GM21723 (cell line): ENCODE measurements around the gene SIVA1.

Source experiments
- ATAC-seq: cut with Tn5 transposase; IDR thresholded peaks from one replicate; pipeline ENCODE4 v1.9.1; 2021; ENCODE audit warnings: mild to moderate bottlenecking, moderate library complexity; ENCODE audit not compliant: unreplicated experiment

Gene SIVA1

GRCh38 chr14:104769324-104770071 is 16.6 kb downstream of the SIVA1 start:
- no peak for ATAC-seq

- ATAC-seq, result no peak
Observed at GRCh38 chr14:104770072-104770579, 17.2 kb downstream of the SIVA1 start.

- no peak for ATAC-seq
Observed at GRCh38 chr14:104770851-104771272, 17.9 kb downstream of the SIVA1 start.

GRCh38 chr14:104771374-104771773 is 18.4 kb downstream of the SIVA1 start:
- no peak for ATAC-seq

GRCh38 chr14:104771918-104772706 is 19.2 kb downstream of the SIVA1 start:
- no peak for ATAC-seq

- ATAC-seq, result no peak
Observed at GRCh38 chr14:104772707-104773504, 20.0 kb downstream of the SIVA1 start.

- ATAC-seq, result no peak
Observed at GRCh38 chr14:104773505-104774452, 20.8 kb downstream of the SIVA1 start.

- ATAC-seq, result no peak
Observed at GRCh38 chr14:104774453-104775072, 21.6 kb downstream of the SIVA1 start.

- no peak for ATAC-seq
Observed at GRCh38 chr14:104775073-104775489, 22.1 kb downstream of the SIVA1 start.

- no peak for ATAC-seq
Observed at GRCh38 chr14:104776481-104776880, 23.5 kb downstream of the SIVA1 start.

- ATAC-seq, result no peak
Observed at GRCh38 chr14:104776961-104777807, 24.2 kb downstream of the SIVA1 start.

- ATAC-seq, result no peak
Observed at GRCh38 chr14:104777808-104778249, 24.9 kb downstream of the SIVA1 start.

GRCh38 chr14:104778694-104779331 is 25.9 kb downstream of the SIVA1 start:
- no peak for ATAC-seq

- ATAC-seq, result no peak
Observed at GRCh38 chr14:104779776-104780512, 27.0 kb downstream of the SIVA1 start.

- ATAC-seq, result no peak
Observed at GRCh38 chr14:104780513-104781030, 27.6 kb downstream of the SIVA1 start.

- no peak for ATAC-seq
Observed at GRCh38 chr14:104781271-104782077, 28.5 kb downstream of the SIVA1 start.
